GM23338 (cell line): Measurements from ENCODE around the gene SLC13A3.

Source experiments
- NANOG ChIP-seq: IDR thresholded peaks from 2 replicates; pipeline ENCODE4 v1.6.1; 2016; ENCODE audit warnings: antibody characterized with exemption, borderline replicate concordance
- TF ChIP-seq, protein P1 (sequence below), 2 experiments: fragments of 200-600 bp in 1 of 2; sonication (generic) in 1 of 2; conservative IDR thresholded peaks; 2 replicates each; pipeline versions ENCODE4 v1.5.1 to v1.6.1; 2016 to 2017; ENCODE audit warnings: antibody characterized with exemption in 2 of 2, low read depth in 2 of 2, mild to moderate bottlenecking in 2 of 2, moderate library complexity in 1 of 2

- TF ChIP-seq, protein P1, sequence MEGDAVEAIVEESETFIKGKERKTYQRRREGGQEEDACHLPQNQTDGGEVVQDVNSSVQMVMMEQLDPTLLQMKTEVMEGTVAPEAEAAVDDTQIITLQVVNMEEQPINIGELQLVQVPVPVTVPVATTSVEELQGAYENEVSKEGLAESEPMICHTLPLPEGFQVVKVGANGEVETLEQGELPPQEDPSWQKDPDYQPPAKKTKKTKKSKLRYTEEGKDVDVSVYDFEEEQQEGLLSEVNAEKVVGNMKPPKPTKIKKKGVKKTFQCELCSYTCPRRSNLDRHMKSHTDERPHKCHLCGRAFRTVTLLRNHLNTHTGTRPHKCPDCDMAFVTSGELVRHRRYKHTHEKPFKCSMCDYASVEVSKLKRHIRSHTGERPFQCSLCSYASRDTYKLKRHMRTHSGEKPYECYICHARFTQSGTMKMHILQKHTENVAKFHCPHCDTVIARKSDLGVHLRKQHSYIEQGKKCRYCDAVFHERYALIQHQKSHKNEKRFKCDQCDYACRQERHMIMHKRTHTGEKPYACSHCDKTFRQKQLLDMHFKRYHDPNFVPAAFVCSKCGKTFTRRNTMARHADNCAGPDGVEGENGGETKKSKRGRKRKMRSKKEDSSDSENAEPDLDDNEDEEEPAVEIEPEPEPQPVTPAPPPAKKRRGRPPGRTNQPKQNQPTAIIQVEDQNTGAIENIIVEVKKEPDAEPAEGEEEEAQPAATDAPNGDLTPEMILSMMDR (conservative IDR thresholded peaks at IDR 0.05; ENCODE audit: low read depth in 2 of 2), result no peak
- TF ChIP-seq NANOG, result no peak
Observed at GRCh38 chr20:46605978-46606816, 45.1 kb downstream of the SLC13A3 start.
